Uterus (tissue), 2 donors: Measurements from ENCODE around the gene TDRKH.
"Not testable (repeated sequence)": the region's sequence is repeated elsewhere in the genome, so short reads cannot be mapped to it uniquely, and the experiment has no call there.

Experiments
- POLR2A ChIP-seq, 2 donors: fragments of 450-650 bp; IDR thresholded peaks; one replicate each; pipeline ENCODE4 v1.6.1; 2016; ENCODE audit warnings: antibody characterized with exemption in 2 of 2, mild to moderate bottlenecking in 1 of 2, moderate library complexity in 1 of 2
- TF ChIP-seq, protein P1 (sequence below), 4 experiments: fragments of 200-600 bp in 2 of 4; fragments of 450-650 bp in 2 of 4; sonication (generic) in 2 of 4; IDR thresholded peaks; one replicate each; pipeline ENCODE4 v1.5.1; 2016 to 2019; ENCODE audit warnings: antibody characterized with exemption in 4 of 4, mild to moderate bottlenecking in 2 of 4, moderate library complexity in 1 of 4

DNA sequence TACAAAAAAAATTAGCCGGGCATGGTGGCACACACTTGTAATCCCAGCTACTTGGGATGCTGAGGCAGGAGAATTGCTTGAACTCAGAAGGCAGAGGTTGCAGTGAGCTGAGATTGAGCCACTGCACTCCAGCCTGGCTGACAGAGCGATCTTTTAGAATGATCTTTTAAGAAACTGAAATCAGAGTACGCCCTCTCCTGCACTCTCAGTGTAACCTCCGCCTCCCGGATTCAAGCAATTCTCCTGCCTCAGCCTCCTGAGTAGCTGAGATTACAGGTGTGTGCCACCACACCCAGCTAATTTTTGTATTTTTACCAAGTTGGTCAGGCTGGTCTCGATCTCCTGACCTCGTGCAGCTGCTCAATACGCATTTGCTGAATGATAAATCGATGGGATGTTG, 56.3 kb downstream of the TDRKH start:
- TF ChIP-seq, protein P1, sequence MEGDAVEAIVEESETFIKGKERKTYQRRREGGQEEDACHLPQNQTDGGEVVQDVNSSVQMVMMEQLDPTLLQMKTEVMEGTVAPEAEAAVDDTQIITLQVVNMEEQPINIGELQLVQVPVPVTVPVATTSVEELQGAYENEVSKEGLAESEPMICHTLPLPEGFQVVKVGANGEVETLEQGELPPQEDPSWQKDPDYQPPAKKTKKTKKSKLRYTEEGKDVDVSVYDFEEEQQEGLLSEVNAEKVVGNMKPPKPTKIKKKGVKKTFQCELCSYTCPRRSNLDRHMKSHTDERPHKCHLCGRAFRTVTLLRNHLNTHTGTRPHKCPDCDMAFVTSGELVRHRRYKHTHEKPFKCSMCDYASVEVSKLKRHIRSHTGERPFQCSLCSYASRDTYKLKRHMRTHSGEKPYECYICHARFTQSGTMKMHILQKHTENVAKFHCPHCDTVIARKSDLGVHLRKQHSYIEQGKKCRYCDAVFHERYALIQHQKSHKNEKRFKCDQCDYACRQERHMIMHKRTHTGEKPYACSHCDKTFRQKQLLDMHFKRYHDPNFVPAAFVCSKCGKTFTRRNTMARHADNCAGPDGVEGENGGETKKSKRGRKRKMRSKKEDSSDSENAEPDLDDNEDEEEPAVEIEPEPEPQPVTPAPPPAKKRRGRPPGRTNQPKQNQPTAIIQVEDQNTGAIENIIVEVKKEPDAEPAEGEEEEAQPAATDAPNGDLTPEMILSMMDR (IDR thresholded peaks at IDR 0.05) = not testable (repeated sequence)
- not testable (repeated sequence) for TF ChIP-seq POLR2A (IDR thresholded peaks at IDR 0.05)
